Activated T-helper 1 cell treated with anti-CD3 and anti-CD28 coated beads, Interleukin-2, amount 50 U/mL, for 16 hours (primary cell): ENCODE results near the gene CYLD.

Source experiments
- DNase-seq, 2 donors: peaks; one replicate each; pipeline ENCODE4 v3.0.0-alpha.2; 2020; ENCODE audit warnings: low read depth in 1 of 2, low spot score in 1 of 2

Gene CYLD

GRCh38 chr16:50737420-50737959 lies 4.4 kb upstream of the CYLD start:
- DNase-seq, result no peak

- DNase-seq, result no peak
Measured at GRCh38 chr16:50739031-50739430, 2.9 kb upstream of the CYLD start.

- DNase-seq, result no peak
Measured at GRCh38 chr16:50740736-50741135, 1.1 kb upstream of the CYLD start.

- no peak for DNase-seq
Measured at GRCh38 chr16:50741225-50741780, 583 bp upstream of the CYLD start.

- peak in 1 of 2 donors; percentile 27 for DNase-seq
Measured at GRCh38 chr16:50742576-50743200, 802 bp downstream of the CYLD start.

GRCh38 chr16:50743581-50744225 lies 1.8 kb downstream of the CYLD start:
- no peak for DNase-seq

GRCh38 chr16:50744881-50745280 lies 3.0 kb downstream of the CYLD start:
- no peak for DNase-seq

- no peak for DNase-seq
Measured at GRCh38 chr16:50745940-50746339, 4.1 kb downstream of the CYLD start.

- no peak for DNase-seq
Measured at GRCh38 chr16:50747207-50747956, 5.5 kb downstream of the CYLD start.

GRCh38 chr16:50751528-50751927 lies 9.6 kb downstream of the CYLD start:
- no peak for DNase-seq

GRCh38 chr16:50752471-50753235 lies 10.8 kb downstream of the CYLD start:
- no peak for DNase-seq

- DNase-seq, result no peak
Measured at GRCh38 chr16:50756473-50756872, 14.6 kb downstream of the CYLD start.

GRCh38 chr16:50761267-50761666 lies 19.4 kb downstream of the CYLD start:
- no peak for DNase-seq

- no peak for DNase-seq
Measured at GRCh38 chr16:50762241-50762640, 20.4 kb downstream of the CYLD start.

- DNase-seq, result no peak
Measured at GRCh38 chr16:50763211-50763610, 21.3 kb downstream of the CYLD start.

- DNase-seq, result no peak
Measured at GRCh38 chr16:50765260-50765659, 23.4 kb downstream of the CYLD start.

GRCh38 chr16:50765861-50766260 lies 24.0 kb downstream of the CYLD start:
- no peak for DNase-seq

- no peak for DNase-seq
Measured at GRCh38 chr16:50767197-50767596, 25.3 kb downstream of the CYLD start.

- no peak for DNase-seq
Measured at GRCh38 chr16:50771366-50771765, 29.5 kb downstream of the CYLD start.

GRCh38 chr16:50774405-50774804 lies 32.5 kb downstream of the CYLD start:
- no peak for DNase-seq

- DNase-seq, result no peak
Measured at GRCh38 chr16:50774960-50775359, 33.1 kb downstream of the CYLD start.
